Glutamatergic neuron (in vitro differentiated cells): Measurements from ENCODE around the gene KCNA2. TPM values are rescaled to one million over a fixed set of nuclear protein-coding genes. Genes with fewer than 3 reads are reported as not detected.

Source experiments
- DNase-seq: peaks from one replicate; pipeline ENCODE4 v3.0.0; 2022
- H3K27ac Mint-ChIP-seq: one replicate; pipeline ENCODE4 v1.8.0; 2020; ENCODE audit warnings: mild to moderate bottlenecking, mixed read lengths, inconsistent platforms; ENCODE audit not compliant: unreplicated experiment
- H3K27me3 Mint-ChIP-seq: one replicate; pipeline ENCODE4 v1.8.0; 2020; ENCODE audit warnings: mild to moderate bottlenecking, moderate library complexity, mixed read lengths, inconsistent platforms; ENCODE audit not compliant: unreplicated experiment
- H3K36me3 Mint-ChIP-seq: one replicate; pipeline ENCODE4 v1.8.0; 2020; ENCODE audit warnings: mild to moderate bottlenecking, mixed read lengths, inconsistent platforms; ENCODE audit not compliant: unreplicated experiment
- H3K4me1 Mint-ChIP-seq: one replicate; pipeline ENCODE4 v1.8.0; 2020; ENCODE audit warnings: mild to moderate bottlenecking, low read depth, mixed read lengths, inconsistent platforms; ENCODE audit not compliant: unreplicated experiment
- H3K4me3 Mint-ChIP-seq: one replicate; pipeline ENCODE4 v1.8.0; 2020; ENCODE audit warnings: mild to moderate bottlenecking, mixed read lengths, inconsistent platforms; ENCODE audit not compliant: unreplicated experiment
- H3K9me3 Mint-ChIP-seq: one replicate; pipeline ENCODE4 v1.8.0; 2020; ENCODE audit warnings: mild to moderate bottlenecking, moderate library complexity, mixed read lengths, inconsistent platforms; ENCODE audit not compliant: unreplicated experiment
- CTCF ChIP-seq: fragments of 200-600 bp; sonication (generic); IDR thresholded peaks from one replicate; pipeline ENCODE4 v1.5.0; 2021; ENCODE audit not compliant: partially characterized antibody, unreplicated experiment
- total RNA-seq: library from RNA; stranded (reverse); fragmentation: NEBNext Ultra II Directional; extraction: Animal tissue kit (Norgen Biotek cat#: 25700); gene quantifications from one replicate; pipeline ENCODE4 v1.2.1, GENCODE V29; 2021; ENCODE audit not compliant: unreplicated experiment

KCNA2 gene
- total RNA-seq, 1 donor from 2014 or later: 19.7 TPM

GRCh38 chr1:110551278-110551809 lies 54.8 kb downstream of the KCNA2 start:
- peaks cover 5% of the 10 kb centered on the region for H3K9me3 Mint-ChIP-seq
- DNase-seq: no peak
- TF ChIP-seq CTCF: no peak
- peaks cover 12% of the 10 kb centered on the region for H3K4me1 Mint-ChIP-seq
- no peak overlapping the region for H3K4me3 Mint-ChIP-seq
- no peak overlapping the region for H3K27ac Mint-ChIP-seq
- peaks cover 6% of the 10 kb centered on the region for H3K27me3 Mint-ChIP-seq
- H3K36me3 Mint-ChIP-seq: peaks cover 6% of the 10 kb centered on the region

GRCh38 chr1:110549831-110550230 lies 56.3 kb downstream of the KCNA2 start:
- Mint-ChIP-seq H3K36me3 (peaks cover 10% of the 10 kb centered on the region), H3K27ac (no peak overlapping the region), H3K27me3 (peaks cover 6% of the 10 kb centered on the region), H3K4me1 (peaks cover 16% of the 10 kb centered on the region), H3K9me3 (peaks cover 6% of the 10 kb centered on the region), H3K4me3 (no peak overlapping the region)
- TF ChIP-seq CTCF: no peak
- DNase-seq: no peak

GRCh38 chr1:110548381-110548780 lies 57.8 kb downstream of the KCNA2 start:
- Mint-ChIP-seq H3K27me3 (peaks cover 6% of the 10 kb centered on the region), H3K4me3 (no peak overlapping the region), H3K27ac (no peak overlapping the region), H3K4me1 (peaks cover 16% of the 10 kb centered on the region), H3K36me3 (peaks cover 10% of the 10 kb centered on the region), H3K9me3 (peaks cover 6% of the 10 kb centered on the region)
- TF ChIP-seq CTCF: peak; percentile 81
- peak; percentile 65 for DNase-seq

GRCh38 chr1:110547017-110547416 lies 59.1 kb downstream of the KCNA2 start:
- H3K4me3 Mint-ChIP-seq: no peak overlapping the region
- peaks cover 5% of the 10 kb centered on the region for H3K36me3 Mint-ChIP-seq
- peaks cover 16% of the 10 kb centered on the region for H3K4me1 Mint-ChIP-seq
- H3K27me3 Mint-ChIP-seq: peaks cover 1% of the 10 kb centered on the region
- no peak overlapping the region for H3K27ac Mint-ChIP-seq
- no peak for DNase-seq
- peaks cover 5% of the 10 kb centered on the region for H3K9me3 Mint-ChIP-seq
- TF ChIP-seq CTCF: no peak

- Mint-ChIP-seq H3K9me3 (peaks cover 5% of the 10 kb centered on the region), H3K27me3 (peaks cover 1% of the 10 kb centered on the region), H3K36me3 (peaks cover 5% of the 10 kb centered on the region), H3K4me3 (no peak overlapping the region), H3K4me1 (peaks cover 22% of the 10 kb centered on the region), H3K27ac (no peak overlapping the region)
- no peak for DNase-seq
- TF ChIP-seq CTCF: no peak
These were observed 60.7 kb downstream of the KCNA2 start for GRCh38 chr1:110545492-110545891.
